NCI-H748 (cell line): Measurements from ENCODE around the gene CDH24.
A peak's percentile ranks its signal among the peaks of the same experiment; 100 is the strongest.
"Not testable (repeated sequence)": the region's sequence is repeated elsewhere in the genome, so short reads cannot be mapped to it uniquely, and the experiment has no call there.

Experiments used
- DNase-seq: peaks from one replicate; lab custom pipeline; 2025; ENCODE audit not compliant: unreplicated experiment; lab: John Stamatoyannopoulos, UW

CDH24 gene

DNA sequence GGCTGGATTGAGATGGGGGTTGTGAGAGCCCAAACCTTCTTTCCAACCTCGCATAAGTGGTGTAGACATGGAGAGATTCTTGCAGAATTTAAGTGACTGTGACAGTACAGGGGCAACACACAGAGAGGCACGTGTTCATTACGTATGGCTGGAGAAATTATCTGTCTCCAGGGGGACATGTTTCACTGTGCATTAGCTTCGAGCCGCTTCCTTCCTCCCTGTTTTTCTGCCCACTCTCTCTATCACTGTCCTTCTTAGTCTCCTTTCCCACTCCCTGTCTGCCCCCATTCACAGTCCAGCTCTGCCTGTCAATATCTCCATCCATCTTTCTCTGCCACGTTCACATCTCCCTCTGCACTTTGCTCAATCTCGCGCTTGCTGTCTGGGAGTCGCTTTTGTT, 35.9 kb downstream of the CDH24 start:
- DNase-seq, result no peak

DNA sequence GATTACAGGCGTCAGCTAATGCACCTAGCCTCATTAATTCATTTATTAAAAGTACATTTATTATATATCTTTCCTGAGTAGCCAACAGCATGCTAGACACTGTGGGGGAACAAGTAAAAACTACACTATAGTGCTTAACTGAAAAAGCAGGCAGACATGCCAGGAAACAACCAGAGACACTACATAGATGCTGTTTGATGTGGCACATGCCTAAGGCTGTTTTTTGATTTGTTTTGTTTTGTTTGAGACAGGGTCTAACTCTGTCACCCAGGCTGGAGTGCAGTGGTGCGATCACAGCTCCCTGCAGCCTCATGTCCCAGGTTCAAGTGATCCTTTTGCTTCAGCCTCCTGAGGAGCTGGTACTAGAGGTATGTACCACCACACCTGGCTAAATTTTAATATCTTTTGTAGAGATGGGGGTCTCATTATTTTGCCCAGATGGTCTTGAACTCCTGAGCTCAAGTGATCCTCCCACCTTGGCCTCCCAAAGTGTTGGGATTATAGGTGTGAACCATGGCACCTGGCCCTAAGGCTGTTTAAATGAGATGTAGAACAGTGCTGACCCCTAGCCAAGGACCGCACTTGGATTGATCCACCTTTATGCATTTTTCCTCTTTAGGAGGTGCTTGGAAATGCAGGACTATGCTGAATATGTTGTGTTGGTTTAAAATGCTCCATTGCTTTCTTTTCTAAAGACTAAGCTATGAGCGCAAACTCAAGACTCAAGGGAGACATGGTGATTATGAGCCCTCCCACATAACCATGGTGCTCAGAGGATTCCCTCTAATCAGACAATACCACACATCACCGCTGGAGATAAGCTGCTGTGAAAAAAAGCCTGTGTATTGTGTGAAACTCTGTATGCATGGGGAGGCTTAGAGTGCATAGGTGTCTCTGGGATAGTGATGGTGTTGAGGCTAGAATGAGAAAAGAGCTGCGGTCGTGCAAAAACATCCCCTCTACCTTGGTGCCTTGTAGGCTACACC, 36.9 kb downstream of the CDH24 start:
- no peak for DNase-seq

- DNase-seq, result no peak
These were observed 39.2 kb downstream of the CDH24 start for GRCh38 chr14:23018107-23018506.

GRCh38 chr14:23017091-23017490, 40.2 kb downstream of the CDH24 start:
- DNase-seq, result no peak

DNA sequence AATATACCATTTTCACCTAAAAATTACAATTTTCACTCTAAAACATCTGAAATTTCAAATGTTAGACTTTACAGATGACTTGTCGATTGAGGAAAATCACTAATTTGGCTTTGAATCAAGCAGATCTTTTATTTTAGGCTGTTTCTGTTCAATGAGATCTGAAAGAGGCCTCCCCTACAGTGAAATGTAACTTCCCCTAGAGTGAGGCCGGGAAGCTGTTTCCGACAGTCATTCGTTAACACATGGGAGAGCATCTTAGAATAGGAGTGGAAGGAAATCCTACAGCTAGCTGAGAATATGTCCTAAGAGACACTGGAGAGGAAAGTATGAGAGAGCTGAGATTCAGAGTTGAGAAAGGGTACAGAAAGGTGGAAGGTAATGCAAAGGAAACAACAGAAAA, 41.7 kb downstream of the CDH24 start:
- DNase-seq, result no peak

DNA sequence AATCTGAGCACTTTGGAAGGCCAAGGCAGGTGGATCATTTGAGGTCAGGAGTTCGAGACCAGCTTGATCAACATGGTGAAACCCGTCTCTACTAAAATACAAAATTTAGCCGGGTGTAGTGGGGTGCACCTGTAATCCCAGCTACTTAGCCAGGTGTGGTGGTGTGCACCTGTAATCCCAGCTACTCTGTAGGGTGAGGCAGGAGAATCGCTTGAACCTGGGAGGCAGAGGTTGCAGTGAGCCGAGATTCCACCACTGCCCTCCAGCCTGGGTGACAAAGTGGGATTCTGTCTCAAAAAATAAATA, 43.6 kb downstream of the CDH24 start:
- not testable (repeated sequence) for DNase-seq

DNA sequence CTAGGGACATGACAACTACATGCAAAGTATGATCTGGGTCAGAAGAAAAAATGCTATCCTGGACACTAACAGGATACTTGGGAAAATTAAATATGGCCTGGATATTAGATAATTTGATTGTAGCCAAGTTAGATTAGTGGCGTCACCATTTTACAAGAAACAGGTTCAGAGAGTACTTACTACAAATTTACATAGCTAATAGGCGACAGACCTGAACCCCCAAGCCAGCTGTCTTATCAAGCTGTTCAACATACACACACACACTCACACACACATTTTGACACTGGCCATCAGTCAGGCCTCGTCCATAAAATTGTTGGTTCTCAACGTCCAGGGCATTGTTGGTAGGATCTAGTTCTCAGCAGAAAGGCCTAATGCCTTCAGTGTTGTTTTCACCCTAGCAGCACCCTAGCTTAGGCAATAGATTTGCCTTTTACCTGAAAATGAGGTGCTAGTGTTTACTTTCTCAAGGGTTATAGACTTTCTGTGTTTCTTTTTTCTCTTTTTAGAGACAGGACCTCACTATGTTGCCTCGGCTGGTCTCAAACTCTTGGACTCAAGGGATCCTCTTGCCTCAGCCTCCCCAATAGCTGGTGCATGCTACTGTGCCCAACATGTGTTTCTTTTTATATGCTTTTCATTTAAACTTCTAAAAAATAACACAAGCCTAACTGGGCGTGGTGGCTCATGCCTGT, 44.1 kb downstream of the CDH24 start:
- no peak for DNase-seq

GRCh38 chr14:23009939-23010726, 47.2 kb downstream of the CDH24 start, which contains the start of gene C14orf93:
Gene C14orf93, minus strand, starts transcription at chr14:23010143. Its CDS starts 11,120 bp downstream, at chr14:22999023.
- DNase-seq, result peak; percentile 83

DNA sequence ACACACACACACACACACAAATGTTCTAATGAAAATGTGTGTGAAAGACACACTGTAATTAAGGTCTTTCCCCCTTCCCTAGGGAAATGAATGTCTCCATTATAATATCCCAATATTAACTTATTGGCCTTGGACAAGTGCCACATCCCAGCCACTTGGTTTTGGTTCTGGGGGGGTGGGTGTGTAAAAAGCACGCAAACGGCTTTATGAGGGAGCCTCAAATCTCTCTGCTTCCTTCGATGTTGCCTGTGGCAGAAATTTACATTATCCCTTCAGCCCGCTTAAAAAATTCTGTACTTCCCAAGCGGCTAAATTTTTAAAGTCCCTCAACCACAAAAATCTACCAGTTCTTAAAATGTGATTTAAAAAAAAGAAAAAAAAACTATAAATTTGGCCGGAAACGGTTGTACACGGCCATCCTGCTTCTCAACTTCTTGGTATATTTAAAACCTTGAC, 47.8 kb downstream of the CDH24 start:
- peak; percentile 35 for DNase-seq

GRCh38 chr14:23008831-23009230, 48.5 kb downstream of the CDH24 start:
- DNase-seq, result peak; percentile 44

DNA sequence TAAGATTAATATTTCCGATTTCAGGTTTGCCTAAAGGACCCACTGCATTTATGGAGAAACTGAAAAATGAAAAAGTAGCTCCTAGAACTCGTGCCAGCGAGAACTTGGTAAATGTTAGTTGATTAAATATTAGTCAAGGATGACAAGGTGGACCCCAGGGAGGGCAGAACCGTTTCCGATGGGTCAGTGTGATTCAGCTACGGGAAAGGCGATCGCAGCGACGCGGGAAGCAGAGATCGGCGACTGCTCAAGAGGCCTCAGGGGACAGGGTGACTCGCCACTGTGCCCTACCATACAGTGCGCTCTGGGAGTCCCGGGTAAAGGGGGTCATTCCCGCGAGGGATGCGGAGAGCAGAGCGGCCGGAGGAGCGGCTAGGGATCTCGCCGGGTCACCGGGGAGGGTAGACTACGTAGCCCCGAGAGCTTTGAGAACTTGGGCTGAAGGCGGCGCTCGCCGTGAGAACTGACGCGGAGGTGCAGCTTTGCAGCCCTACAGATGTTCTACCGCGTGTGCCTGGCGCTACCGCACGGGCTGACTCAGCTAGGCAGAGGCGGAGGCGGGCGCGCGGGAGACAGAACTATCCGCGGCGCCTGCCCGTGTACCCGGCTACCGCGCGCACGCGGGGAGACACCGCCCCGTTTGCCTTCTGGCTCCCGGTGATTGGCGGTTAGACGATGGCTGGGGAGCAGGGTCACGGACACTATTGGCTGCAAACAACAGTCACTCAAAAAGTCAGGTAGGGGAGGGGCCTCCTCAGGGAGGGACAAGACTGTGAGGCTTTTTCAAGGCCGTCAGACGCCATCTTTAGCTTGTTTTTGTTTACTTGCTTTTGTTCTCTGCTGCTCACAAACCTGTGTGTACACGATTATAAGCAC, 50.5 kb downstream of the CDH24 start:
- peak; percentile 98 for DNase-seq

DNA sequence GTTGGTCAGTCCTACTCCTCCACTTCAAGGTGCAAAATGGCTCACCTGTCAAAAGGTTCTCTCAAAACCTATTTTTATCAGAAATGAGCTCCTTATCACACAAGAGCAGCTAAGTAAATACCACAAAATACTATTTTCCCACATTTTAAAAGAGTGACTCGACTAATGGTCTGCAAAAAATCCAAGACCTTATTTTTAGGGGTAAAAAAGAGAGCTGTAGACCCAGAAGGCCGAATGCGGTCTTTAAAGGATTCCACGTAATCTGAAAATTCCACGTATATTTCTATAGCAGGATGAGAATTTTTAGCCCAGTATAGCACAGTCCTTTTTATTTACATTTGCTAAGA, 51.2 kb downstream of the CDH24 start:
- DNase-seq, result no peak

DNA sequence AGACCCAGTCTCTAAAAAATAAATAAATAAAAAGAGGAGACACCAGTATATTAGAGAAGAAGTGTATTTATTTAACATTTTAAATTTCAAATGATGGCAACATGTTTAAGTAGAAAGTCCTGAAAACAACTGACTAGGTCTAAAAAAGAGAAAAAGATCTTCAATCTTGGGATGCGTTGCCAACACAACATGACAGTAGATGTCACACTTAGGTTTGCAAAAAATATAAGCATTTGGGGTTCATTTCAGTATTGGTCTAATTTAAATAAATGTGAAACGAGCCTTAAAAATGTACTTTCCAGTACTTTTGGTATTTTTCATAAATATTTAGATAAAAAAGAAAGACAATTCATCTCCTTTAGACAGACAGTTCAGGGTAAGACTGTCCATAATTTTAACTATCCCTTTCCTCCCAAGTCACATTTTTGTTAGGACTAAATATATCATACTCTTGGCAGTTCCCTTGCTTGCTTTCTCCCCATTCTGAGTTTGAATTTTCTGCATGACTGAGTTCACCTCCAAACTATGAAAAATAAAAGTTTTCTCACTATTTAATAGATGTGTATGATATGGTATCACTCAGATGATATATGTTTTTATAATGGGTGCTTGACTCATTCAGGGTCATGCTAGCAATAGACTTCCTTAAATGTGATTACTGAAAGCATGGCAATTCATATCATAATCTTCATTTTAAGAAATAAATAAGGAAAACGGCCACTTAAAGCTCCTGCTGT, 51.7 kb downstream of the CDH24 start:
- DNase-seq, result no peak

GRCh38 chr14:23004274-23004673, 53.0 kb downstream of the CDH24 start:
- not testable (repeated sequence) for DNase-seq

- DNase-seq, result no peak
These were observed 54.7 kb downstream of the CDH24 start for GRCh38 chr14:23002592-23002991.

DNA sequence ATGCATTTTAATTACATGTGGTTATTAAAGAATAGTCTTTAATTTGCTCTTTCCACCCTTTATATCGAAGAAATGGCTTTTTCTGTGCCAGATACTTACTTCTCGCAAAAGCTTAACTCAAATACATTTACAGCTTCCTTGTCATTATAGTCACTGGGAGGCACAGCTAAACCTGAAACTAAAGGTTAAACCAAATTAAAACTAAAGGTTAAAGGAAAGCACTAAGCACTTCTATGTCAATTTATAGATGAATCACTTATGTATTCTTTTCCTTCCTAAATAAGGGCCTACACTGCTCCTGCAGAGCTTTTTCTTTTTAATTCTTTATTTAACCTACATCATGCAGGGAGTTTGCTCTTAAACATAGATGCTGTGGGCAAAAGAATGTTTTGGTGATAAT, 56.5 kb downstream of the CDH24 start:
- DNase-seq, result no peak

DNA sequence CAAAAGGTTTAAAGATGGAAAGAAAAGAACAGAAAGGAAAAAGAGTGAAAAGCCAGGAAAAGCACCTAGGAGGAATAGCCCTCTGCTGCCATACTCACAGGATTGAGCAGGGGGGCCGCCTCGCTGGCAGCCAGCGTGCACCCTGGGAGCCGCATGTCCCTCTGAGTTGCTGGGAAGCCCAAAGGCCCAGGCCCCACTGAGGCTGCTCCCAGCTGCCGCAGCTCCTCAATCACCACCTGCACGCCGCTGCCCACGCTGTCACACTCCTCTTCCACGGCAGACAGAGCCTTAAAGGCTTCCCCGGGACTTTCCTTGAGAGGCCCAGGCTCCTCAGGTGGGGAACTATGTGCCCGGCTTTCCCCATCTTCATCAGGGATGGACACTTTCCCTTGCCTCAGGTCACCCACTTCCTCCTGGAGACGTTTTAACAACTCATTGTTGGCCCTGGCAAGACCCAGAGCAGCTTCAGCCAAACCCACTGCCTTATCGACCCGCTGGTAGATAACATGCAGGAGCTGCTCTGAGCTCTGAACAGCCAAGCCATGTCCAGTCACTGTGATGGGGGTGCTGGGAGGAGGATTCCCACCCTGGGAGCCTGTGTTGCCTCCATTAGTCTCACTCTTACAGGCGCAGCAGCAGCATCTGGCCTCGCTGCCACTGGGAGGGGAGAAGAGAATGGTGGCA, 58.8 kb downstream of the CDH24 start:
- DNase-seq, result no peak

DNA sequence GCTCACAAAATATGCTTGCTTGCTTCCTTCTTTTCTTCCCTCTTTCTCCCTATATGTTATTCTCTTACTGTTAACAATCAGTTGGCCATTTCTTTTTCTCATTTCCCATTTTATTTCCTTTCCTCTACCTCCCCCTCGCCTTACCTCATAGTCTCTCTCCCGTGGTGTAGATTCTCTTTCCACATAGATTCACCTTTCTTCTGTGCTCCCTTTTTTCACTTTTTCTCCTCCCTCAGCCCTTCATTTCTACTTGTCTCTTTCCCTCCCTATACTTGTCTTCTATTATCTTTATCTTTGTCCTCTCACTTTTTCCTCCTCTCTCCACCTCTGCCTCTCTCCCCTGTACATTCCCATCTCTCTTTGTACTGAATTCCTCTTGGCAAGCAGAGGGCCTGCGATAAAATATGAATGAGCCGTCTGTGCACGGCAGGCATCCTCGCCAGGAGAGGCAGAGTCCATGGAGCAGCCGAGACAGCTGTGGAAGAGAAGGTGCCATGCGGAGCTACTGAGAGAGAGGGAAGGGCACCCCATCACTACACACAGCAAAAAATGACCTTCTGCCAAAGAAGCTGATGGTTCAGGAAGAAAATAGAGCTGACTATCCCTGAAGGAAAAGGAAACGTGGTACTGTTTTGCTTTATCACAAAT, 59.5 kb downstream of the CDH24 start:
- DNase-seq, result no peak
